HFFc6 (cell line): ENCODE results near the gene FHOD3. TPM values are rescaled to one million over a fixed set of nuclear protein-coding genes. Genes with fewer than 3 reads are reported as not detected.

Experiments
- DNase-seq: peaks from one replicate; pipeline ENCODE4 v3.0.0-alpha.2; 2018
- H3K27ac Mint-ChIP-seq: 2 replicates; pipeline ENCODE4 v1.8.0; 2020; ENCODE audit warnings: mild to moderate bottlenecking, mixed read lengths
- H3K27me3 Mint-ChIP-seq: 2 replicates; pipeline ENCODE4 v1.8.0; 2021; ENCODE audit warnings: mild to moderate bottlenecking, moderate library complexity, mixed read lengths; ENCODE audit not compliant: insufficient read depth
- H3K36me3 Mint-ChIP-seq: 2 replicates; pipeline ENCODE4 v1.8.0; 2021; ENCODE audit warnings: low read depth, mixed read lengths
- H3K4me1 Mint-ChIP-seq: 2 replicates; pipeline ENCODE4 v1.8.0; 2020; ENCODE audit warnings: low read depth, mixed read lengths
- H3K4me3 Mint-ChIP-seq: 2 replicates; pipeline ENCODE4 v1.8.0; 2020; ENCODE audit warnings: mild to moderate bottlenecking, moderate library complexity, mixed read lengths
- H3K9me3 Mint-ChIP-seq: 2 replicates; pipeline ENCODE4 v1.8.0; 2020; ENCODE audit warnings: mild to moderate bottlenecking, mixed read lengths
- total RNA-seq, 6 experiments: library from RNA; stranded (reverse); fragmentation: NEBNext Ultra II Directional; extraction: Animal tissue kit (Norgen Biotek cat#: 25700); gene quantifications; 2 replicates in 1 of 6; 3 replicates in 5 of 6; pipeline ENCODE4 v1.2.3, GENCODE V29; 2021
- TF ChIP-seq, protein P1 (sequence below): fragments of 200-600 bp; sonication (generic); IDR thresholded peaks from 2 replicates; pipeline ENCODE4 v1.5.0; 2021; ENCODE audit warnings: antibody characterized with exemption, mild to moderate bottlenecking

Gene FHOD3
- total RNA-seq, 6 experiments from 2014 or later: 32.8 to 67.6 (median 61.4) TPM

GRCh38 chr18:36610661-36611060 is 313.1 kb downstream of the FHOD3 start:
- Mint-ChIP-seq H3K36me3 (peaks cover 25% of the 10 kb centered on the region), H3K4me1 (peaks cover 8% of the 10 kb centered on the region), H3K4me3 (no peak overlapping the region), H3K27ac (no peak overlapping the region; the same call in 1 of the 2 replicates), H3K9me3 (no peaks in the 10 kb centered on the region), H3K27me3 (no peaks in the 10 kb centered on the region)
- TF ChIP-seq, protein P1, sequence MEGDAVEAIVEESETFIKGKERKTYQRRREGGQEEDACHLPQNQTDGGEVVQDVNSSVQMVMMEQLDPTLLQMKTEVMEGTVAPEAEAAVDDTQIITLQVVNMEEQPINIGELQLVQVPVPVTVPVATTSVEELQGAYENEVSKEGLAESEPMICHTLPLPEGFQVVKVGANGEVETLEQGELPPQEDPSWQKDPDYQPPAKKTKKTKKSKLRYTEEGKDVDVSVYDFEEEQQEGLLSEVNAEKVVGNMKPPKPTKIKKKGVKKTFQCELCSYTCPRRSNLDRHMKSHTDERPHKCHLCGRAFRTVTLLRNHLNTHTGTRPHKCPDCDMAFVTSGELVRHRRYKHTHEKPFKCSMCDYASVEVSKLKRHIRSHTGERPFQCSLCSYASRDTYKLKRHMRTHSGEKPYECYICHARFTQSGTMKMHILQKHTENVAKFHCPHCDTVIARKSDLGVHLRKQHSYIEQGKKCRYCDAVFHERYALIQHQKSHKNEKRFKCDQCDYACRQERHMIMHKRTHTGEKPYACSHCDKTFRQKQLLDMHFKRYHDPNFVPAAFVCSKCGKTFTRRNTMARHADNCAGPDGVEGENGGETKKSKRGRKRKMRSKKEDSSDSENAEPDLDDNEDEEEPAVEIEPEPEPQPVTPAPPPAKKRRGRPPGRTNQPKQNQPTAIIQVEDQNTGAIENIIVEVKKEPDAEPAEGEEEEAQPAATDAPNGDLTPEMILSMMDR: no peak
- DNase-seq: no peak

DNA sequence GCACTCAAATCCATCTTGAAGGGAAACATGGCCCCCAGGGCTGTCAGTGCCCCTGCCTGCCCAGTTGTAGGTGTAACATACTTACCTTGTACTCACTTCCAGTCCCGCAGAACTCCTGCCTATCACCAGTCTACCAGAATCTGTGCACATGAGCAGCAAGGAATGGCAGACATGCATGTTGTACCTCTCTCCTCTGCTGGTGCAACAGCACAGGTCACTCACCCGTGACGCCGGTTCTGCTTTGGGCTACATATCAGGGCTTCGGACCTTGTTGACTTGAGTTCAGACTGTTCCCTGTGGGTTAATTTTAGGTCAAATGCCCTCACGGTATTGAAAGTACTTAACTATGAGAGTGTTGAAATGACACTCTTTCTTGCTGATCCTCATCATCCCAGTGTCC is 315.6 kb downstream of the FHOD3 start:
- H3K27ac Mint-ChIP-seq: no peak overlapping the region
- no peak overlapping the region for H3K4me3 Mint-ChIP-seq
- H3K9me3 Mint-ChIP-seq: no peaks in the 10 kb centered on the region
- no peaks in the 10 kb centered on the region for H3K27me3 Mint-ChIP-seq
- no peak for DNase-seq
- peaks cover 22% of the 10 kb centered on the region for H3K36me3 Mint-ChIP-seq
- H3K4me1 Mint-ChIP-seq: peaks cover 24% of the 10 kb centered on the region
- TF ChIP-seq, protein P1: no peak

GRCh38 chr18:36613810-36614209 is 316.3 kb downstream of the FHOD3 start:
- H3K4me1 Mint-ChIP-seq: peaks cover 31% of the 10 kb centered on the region

DNA sequence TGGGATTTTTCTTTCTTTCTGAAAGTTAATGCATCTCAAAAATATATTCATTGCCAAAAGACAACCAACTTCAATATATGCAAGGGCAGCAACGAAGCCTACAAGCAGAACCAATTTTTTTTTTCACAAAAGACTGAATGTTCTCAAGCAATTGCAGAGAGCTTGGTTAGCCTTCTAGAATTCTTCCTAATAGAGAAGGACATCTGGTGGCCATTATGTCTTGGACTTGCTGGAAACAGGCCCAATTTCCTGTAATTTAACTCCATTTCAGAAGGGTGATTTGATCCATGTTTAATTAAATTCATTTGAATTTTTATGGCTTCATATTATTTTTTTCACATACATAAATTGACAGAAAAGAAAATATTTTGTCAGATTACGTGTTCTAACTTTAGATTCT is 323.3 kb downstream of the FHOD3 start:
- H3K27ac Mint-ChIP-seq: no peak overlapping the region
- H3K4me1 Mint-ChIP-seq: peaks cover 70% of the 10 kb centered on the region
- H3K9me3 Mint-ChIP-seq: no peaks in the 10 kb centered on the region
- H3K27me3 Mint-ChIP-seq: no peaks in the 10 kb centered on the region; the same call in 1 of the 2 replicates
- no peak for DNase-seq
- TF ChIP-seq, protein P1: peak; percentile 48
- H3K4me3 Mint-ChIP-seq: no peak overlapping the region
- peaks cover 15% of the 10 kb centered on the region; the same call in 1 of the 2 replicates for H3K36me3 Mint-ChIP-seq

More at GRCh38 chr18:36613810-36614209, 316.3 kb downstream of the FHOD3 start:
- no peak for DNase-seq
- Mint-ChIP-seq H3K27ac (no peak overlapping the region), H3K9me3 (no peaks in the 10 kb centered on the region), H3K4me3 (no peak overlapping the region), H3K36me3 (peaks cover 22% of the 10 kb centered on the region), H3K27me3 (no peaks in the 10 kb centered on the region)
- TF ChIP-seq, protein P1: no peak

DNA sequence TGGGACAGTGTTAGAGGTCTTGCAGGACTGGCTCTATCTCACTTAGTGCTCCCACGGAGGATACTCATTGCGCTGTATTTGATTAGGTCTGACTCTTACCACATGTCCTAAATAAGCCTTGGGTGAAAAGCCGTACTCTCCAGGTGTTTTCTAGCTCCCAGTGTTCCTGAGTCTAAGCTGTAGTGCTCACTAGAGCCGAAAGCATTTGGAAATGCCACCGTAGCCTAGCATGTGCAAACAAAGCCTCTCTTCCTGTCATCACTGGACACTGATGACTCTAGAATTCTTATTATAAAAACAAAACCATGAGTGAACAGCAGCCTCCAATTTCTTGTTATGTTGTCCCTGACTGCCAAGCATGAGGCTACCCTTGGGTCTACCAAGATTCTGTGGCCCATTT is 325.1 kb downstream of the FHOD3 start:
- TF ChIP-seq, protein P1: no peak
- no peak for DNase-seq
- Mint-ChIP-seq H3K27ac (no peak overlapping the region), H3K9me3 (no peaks in the 10 kb centered on the region), H3K27me3 (no peaks in the 10 kb centered on the region; the same call in 1 of the 2 replicates), H3K36me3 (peaks cover 19% of the 10 kb centered on the region; the same call in 1 of the 2 replicates), H3K4me1 (peaks cover 73% of the 10 kb centered on the region), H3K4me3 (no peak overlapping the region)

GRCh38 chr18:36623091-36623490 is 325.6 kb downstream of the FHOD3 start:
- H3K36me3 Mint-ChIP-seq: peaks cover 22% of the 10 kb centered on the region; the same call in 1 of the 2 replicates
- TF ChIP-seq, protein P1: no peak
- no peak for DNase-seq
- H3K4me1 Mint-ChIP-seq: peaks cover 73% of the 10 kb centered on the region
- H3K9me3 Mint-ChIP-seq: no peaks in the 10 kb centered on the region
- no peak overlapping the region for H3K27ac Mint-ChIP-seq
- H3K27me3 Mint-ChIP-seq: no peaks in the 10 kb centered on the region; the same call in 1 of the 2 replicates
- no peak overlapping the region for H3K4me3 Mint-ChIP-seq
